ENCODE results near the gene FBLIM1.
A peak's percentile ranks its signal among the peaks of the same experiment; 100 is the strongest.

Gene FBLIM1

DNA sequence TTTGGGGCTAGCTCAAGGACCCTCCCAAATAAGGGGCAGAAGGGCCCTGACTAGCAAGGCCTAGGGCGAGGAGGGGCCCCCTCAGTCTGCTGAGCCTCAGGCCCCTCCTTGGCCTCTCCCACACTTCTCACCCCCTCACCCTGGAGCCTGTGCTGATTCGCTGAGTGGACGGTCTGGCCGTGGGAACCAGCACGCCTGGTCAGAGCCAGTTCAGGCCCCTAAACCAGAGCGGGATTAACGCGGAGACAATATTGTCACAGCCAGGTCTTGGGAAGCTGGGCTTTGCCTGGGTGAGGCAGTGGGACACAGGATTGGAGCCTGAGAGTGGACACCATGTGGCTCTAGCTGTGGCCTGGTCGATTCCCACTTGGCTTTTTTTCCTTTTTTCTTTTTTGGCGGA is 4.8 kb upstream of the FBLIM1 start:
- no peaks in the 10 kb centered on the region for H3K36me3 ChIP-seq (ENCODE audit: control insufficient read depth, insufficient read depth, low read length)
- H3K27me3 ChIP-seq (ENCODE audit: control insufficient read depth, insufficient read depth, low read length) = no peaks in the 10 kb centered on the region
- no peak overlapping the region for H3K9ac ChIP-seq (ENCODE audit: low read depth, low read length)
- H3K4me1 ChIP-seq (ENCODE audit: control insufficient read depth, insufficient read depth, low read length) = peaks cover 20% of the 10 kb centered on the region
- H3K4me3 ChIP-seq (ENCODE audit: low read depth, low read length) = no peak overlapping the region
- no peaks in the 10 kb centered on the region for H3K9me3 ChIP-seq (ENCODE audit: control insufficient read depth, insufficient read depth, low read length)

DNA sequence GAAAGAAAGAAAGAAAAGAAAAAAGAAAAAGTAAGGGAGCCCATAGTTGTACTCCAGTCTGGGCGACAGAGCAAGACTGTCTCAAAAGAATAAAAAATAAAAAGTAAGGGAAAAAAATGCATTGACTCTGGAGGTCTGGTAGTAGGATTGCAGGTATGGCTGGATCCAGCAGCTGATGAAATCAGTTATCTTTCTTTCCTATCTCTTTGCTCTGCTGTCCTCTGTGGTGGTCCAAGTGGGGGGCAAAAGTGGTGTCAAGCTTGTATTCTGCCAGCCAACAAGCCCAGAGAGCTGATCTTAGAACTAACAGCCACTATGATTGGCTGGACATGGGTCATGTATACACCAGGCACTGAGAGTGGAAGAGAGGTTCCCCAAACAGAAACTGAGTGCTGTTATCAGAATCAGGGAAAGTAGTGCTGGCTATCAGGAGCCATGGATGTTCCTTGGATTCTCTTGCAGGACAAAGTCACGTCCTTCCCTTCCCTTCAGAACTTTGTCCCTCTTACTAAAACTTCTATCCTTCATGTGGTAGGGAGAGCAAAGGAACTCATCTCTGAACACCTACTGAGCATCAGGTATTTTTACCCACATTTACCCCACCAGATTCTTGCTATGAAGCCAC is 3.5 kb upstream of the FBLIM1 start:
- Histone ChIP-seq H3K4me1 (ENCODE audit: control insufficient read depth, insufficient read depth, low read length) (peaks cover 20% of the 10 kb centered on the region), H3K9me3 (ENCODE audit: control insufficient read depth, insufficient read depth, low read length) (no peaks in the 10 kb centered on the region), H3K9ac (ENCODE audit: low read depth, low read length) (no peak overlapping the region)

DNA sequence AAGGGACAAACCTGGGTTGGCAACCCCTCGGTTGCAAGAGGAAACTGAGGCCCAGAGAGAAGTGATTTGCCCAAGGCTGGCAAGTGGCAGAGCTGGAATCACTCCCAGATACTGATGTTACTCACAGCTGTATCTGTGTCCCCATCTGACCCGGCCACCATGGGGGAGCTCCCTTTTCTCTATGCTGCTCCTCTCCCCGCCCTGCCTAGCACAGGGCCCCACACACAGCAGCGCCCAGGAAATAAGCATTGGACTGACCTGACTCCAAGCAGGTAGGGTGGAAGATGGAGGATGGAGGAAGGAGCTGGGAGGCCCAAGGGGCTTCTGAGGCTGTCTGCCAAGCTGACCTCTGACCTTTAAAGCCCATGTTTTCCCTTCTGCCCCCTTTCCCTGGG is 3.0 kb upstream of the FBLIM1 start:
- Histone ChIP-seq H3K27me3 (ENCODE audit: control insufficient read depth, insufficient read depth, low read length) (no peaks in the 10 kb centered on the region), H3K9me3 (ENCODE audit: control insufficient read depth, insufficient read depth, low read length) (no peaks in the 10 kb centered on the region), H3K9ac (ENCODE audit: low read depth, low read length) (no peak overlapping the region), H3K36me3 (ENCODE audit: control insufficient read depth, insufficient read depth, low read length) (no peaks in the 10 kb centered on the region), H3K4me1 (ENCODE audit: control insufficient read depth, insufficient read depth, low read length) (peaks cover 20% of the 10 kb centered on the region), H3K4me3 (ENCODE audit: low read depth, low read length) (no peak overlapping the region)

More for the DNA sequence above, 3.5 kb upstream of the FBLIM1 start:
- no peaks in the 10 kb centered on the region for H3K27me3 ChIP-seq (ENCODE audit: control insufficient read depth, insufficient read depth, low read length)
- no peak overlapping the region for H3K4me3 ChIP-seq (ENCODE audit: low read depth, low read length)
- no peaks in the 10 kb centered on the region for H3K36me3 ChIP-seq (ENCODE audit: control insufficient read depth, insufficient read depth, low read length)

DNA sequence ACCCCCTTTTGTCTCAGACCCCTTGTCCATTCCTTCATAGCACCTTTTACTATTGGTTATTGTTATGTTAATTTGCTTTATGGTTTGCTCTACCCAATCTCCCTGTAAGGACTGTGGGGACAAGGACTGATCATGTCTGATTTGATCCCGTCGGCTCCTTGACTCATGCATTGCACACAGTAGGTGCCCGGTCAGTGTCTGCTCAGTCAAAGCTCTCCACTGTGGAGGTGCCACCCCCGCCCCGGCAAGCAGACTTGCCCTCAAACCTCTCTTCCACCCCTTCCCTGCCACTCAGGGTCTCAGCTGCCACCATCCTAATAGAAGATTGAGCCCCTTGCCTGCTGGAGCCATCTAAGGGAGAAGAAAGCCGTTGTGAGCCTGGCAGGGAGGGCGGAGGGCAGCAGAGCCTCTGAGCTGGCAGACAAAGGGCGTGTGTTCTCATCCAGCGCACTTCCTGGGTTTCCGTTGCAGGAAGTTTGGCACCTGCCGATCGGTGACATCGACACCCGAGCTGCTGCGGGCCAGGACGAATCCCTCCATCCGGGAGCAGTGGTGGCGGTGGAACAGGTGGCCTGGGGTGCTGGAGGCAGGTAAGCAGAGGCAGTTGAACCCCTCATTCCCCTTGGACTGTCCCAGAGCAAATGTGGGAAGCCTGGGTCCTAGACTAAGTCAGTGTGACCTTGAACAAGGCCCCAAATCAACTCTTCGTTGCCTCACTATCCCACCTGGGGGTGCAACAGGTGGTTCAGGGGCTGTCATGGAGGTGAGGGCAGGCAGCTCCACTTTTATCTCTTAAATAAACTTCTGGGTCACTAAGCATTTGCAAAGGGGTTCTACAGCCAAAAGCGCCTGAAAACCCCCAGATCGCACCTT is 2.2 kb upstream of the FBLIM1 start:
- no peaks in the 10 kb centered on the region for H3K9me3 ChIP-seq (ENCODE audit: control insufficient read depth, insufficient read depth, low read length)
- H3K4me3 ChIP-seq (ENCODE audit: low read depth, low read length) = no peak overlapping the region
- peaks cover 23% of the 10 kb centered on the region for H3K4me1 ChIP-seq (ENCODE audit: control insufficient read depth, insufficient read depth, low read length)
- no peaks in the 10 kb centered on the region for H3K36me3 ChIP-seq (ENCODE audit: control insufficient read depth, insufficient read depth, low read length)
- H3K9ac ChIP-seq (ENCODE audit: low read depth, low read length) = no peak overlapping the region
- H3K27me3 ChIP-seq (ENCODE audit: control insufficient read depth, insufficient read depth, low read length) = no peaks in the 10 kb centered on the region

DNA sequence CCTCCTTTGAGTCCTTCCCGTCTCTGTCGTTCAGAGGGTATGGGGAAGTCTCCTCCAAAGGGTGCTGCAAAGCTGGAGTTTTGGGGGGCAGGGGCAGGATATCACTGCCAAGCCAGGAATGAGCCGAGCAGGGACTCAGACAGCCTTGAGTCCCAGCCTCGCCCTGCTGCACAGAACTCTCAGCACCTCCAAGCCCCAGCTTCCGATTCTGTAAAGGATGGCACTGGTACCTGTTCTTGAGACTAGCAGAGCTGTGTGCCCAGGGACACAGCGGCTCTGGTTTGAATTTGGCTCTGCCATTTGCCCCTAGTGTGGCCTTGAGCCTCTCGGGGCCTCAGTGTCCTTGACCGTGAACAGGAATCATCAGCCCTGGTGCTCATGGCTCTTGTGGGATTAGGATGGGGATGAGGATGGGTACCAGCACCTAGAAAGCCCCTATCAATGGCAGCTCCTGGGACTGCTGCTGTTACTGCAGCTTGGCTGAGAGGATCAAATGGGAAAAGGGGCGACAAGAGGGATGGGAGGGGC is 1.5 kb upstream of the FBLIM1 start:
- H3K27me3 ChIP-seq (ENCODE audit: control insufficient read depth, insufficient read depth, low read length) = no peaks in the 10 kb centered on the region
- H3K9ac ChIP-seq (ENCODE audit: low read depth, low read length) = no peak overlapping the region
- H3K9me3 ChIP-seq (ENCODE audit: control insufficient read depth, insufficient read depth, low read length) = no peaks in the 10 kb centered on the region
- H3K4me1 ChIP-seq (ENCODE audit: control insufficient read depth, insufficient read depth, low read length) = peaks cover 23% of the 10 kb centered on the region
- no peaks in the 10 kb centered on the region for H3K36me3 ChIP-seq (ENCODE audit: control insufficient read depth, insufficient read depth, low read length)
- H3K4me3 ChIP-seq (ENCODE audit: low read depth, low read length) = peak overlapping the region; percentile 73

DNA sequence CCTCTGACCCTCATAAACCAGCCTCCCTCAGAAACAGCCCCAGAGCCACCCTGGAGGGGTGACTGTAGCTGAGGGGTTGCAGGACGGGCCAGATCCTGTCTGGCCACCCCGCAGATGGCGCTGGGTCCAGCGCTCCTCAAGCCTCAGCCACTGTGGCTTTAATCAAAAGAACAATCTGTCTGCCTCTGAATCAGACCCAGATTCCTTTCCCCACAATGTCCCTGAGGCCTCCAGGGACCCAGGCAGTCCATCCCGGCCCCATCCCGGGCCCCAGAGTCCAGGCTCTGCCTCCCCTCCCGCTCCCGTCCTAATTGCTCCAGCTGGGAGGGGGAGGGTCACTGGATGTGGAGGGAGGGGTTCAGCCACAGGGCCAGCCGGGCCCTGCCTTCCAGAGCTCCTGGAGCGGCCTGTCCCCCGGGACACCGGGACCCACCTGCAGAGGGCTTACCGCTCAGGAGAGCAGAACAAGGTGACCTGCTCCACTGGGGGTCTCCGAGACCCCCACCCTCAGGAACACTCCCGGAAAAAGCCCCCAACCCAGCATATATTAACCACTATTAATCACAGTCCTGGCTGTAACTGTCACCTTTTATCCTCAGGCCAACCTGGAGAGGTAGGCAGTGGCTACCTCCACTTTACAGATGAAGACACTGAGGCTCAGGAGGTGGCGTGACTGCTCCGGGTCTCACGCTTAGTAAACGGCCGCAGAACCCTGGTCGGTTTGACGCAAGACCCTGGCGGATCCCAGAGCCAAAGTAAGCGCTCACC is 836 bp upstream of the FBLIM1 start:
- Histone ChIP-seq H3K4me3 (ENCODE audit: low read depth, low read length) (peak overlapping the region; percentile 73), H3K27me3 (ENCODE audit: control insufficient read depth, insufficient read depth, low read length) (no peaks in the 10 kb centered on the region), H3K9me3 (ENCODE audit: control insufficient read depth, insufficient read depth, low read length) (no peaks in the 10 kb centered on the region), H3K4me1 (ENCODE audit: control insufficient read depth, insufficient read depth, low read length) (peaks cover 23% of the 10 kb centered on the region), H3K36me3 (ENCODE audit: control insufficient read depth, insufficient read depth, low read length) (no peaks in the 10 kb centered on the region), H3K9ac (ENCODE audit: low read depth, low read length) (peak overlapping the region; percentile 70)

DNA sequence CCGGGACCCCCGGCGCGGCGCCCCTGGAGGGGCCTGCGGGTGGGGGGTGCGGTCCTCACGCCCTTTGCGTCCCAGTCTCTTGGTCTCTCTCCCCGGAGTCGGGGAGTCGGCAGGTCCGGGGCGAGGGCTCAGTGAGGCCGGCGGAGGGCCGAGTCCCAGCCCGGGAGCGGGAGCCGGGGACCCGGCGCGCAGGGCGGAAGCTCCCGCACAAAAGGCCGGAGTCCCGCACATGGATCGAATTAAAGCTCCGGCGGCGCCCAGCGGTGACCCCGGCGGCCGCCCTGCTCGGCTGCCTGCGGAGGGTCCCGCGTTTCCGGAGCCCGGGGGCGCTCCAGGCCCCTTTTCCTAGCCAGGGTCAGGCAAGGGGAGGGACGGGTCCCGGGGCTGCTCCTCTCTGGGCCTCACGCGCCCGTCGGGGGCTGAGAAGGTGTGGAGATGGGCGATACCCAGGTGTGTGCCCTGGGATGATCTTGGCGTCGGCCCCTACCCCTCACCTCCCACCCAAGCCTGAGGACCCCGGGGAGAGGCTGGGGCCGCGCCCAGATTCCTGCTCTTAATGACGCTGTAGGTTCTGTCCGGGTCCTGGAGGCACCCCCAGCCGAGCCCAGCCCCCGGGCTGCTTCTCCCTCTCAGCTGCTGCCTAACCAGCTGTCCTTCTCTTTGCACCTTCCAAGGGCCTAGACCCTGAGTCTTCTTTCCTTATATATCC is 512 bp downstream of the FBLIM1 start:
- Histone ChIP-seq H3K9ac (ENCODE audit: low read depth, low read length) (peak overlapping the region; percentile 83), H3K36me3 (ENCODE audit: control insufficient read depth, insufficient read depth, low read length) (no peaks in the 10 kb centered on the region), H3K4me1 (ENCODE audit: control insufficient read depth, insufficient read depth, low read length) (peaks cover 23% of the 10 kb centered on the region), H3K27me3 (ENCODE audit: control insufficient read depth, insufficient read depth, low read length) (no peaks in the 10 kb centered on the region), H3K9me3 (ENCODE audit: control insufficient read depth, insufficient read depth, low read length) (no peaks in the 10 kb centered on the region), H3K4me3 (ENCODE audit: low read depth, low read length) (peak overlapping the region; percentile 71)

DNA sequence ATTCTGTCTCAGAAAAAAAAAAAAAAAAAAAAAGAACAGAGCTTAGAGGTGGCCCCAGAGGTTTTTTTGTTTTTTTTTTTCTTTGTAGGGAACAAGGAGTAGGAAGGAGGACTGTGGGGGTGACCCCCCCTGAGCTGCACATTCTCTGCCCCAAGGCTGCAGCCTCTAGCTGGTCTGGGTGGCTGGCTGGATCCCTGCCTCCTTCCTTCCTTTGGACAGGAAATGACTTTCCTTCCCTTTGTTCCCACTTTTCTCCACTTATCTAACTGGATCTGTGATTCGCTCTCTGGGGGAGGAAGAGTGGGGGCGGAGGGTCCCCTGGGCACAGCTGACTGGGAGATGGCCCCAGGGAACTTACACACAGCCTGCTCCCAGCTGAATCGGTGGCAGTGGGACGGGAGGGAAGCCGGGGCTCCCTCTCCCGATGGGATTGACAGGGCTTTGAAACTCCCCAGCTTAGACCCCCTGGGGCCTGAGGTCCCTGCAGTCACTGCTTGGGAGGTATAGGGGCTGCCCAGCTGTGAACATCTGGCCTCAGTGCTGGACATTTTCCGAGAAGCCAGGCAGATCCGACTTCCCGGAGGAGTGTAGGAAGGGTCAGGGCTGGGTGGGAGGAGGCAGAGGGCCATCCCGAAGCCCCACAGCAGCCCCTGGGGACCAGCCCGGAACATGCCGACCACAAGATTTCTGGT is 2.1 kb downstream of the FBLIM1 start:
- Histone ChIP-seq H3K9ac (ENCODE audit: low read depth, low read length) (peak overlapping the region; percentile 26), H3K27me3 (ENCODE audit: control insufficient read depth, insufficient read depth, low read length) (no peaks in the 10 kb centered on the region), H3K9me3 (ENCODE audit: control insufficient read depth, insufficient read depth, low read length) (no peaks in the 10 kb centered on the region), H3K36me3 (ENCODE audit: control insufficient read depth, insufficient read depth, low read length) (peaks cover 13% of the 10 kb centered on the region), H3K4me1 (ENCODE audit: control insufficient read depth, insufficient read depth, low read length) (peaks cover 17% of the 10 kb centered on the region), H3K4me3 (ENCODE audit: low read depth, low read length) (peak overlapping the region; percentile 71)

DNA sequence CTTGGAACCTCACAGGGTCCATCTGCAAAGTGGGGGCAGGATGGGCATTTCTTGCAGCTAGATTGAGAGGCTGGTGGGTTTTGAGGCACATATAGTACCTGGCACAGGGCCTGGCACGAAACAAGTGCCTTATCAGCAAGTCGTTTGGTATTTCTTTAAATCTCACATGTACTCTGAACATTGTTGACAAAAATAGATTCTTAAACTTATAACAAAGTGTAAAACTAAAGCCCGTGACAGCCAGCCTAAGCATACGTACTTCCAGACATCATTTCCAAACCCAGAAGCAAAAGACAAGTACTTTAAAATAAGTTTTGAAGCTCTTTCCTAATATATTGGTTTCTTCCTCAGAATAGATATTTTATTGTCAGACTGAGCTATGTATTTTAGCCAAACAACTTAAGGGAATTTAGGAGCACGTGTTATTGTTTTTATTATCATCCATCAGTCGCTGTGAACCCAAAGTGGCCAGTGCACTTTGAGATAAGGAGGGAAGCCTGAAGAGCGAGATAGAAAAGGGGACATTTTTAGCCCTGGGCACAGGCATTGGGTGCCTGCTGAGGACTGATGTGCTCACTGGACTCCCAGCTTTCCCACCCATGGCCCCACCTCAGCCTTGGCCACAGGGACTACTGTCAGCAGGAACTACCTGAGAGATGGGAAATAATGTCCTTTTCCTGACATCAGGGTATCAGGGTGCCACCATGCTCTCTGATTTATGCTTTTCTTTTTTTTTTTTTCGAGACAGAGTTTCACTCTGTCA is 3.0 kb downstream of the FBLIM1 start:
- Histone ChIP-seq H3K4me3 (ENCODE audit: low read depth, low read length) (no peak overlapping the region), H3K4me1 (ENCODE audit: control insufficient read depth, insufficient read depth, low read length) (peaks cover 11% of the 10 kb centered on the region), H3K9ac (ENCODE audit: low read depth, low read length) (peak overlapping the region; percentile 47), H3K36me3 (ENCODE audit: control insufficient read depth, insufficient read depth, low read length) (peaks cover 19% of the 10 kb centered on the region), H3K9me3 (ENCODE audit: control insufficient read depth, insufficient read depth, low read length) (no peaks in the 10 kb centered on the region), H3K27me3 (ENCODE audit: control insufficient read depth, insufficient read depth, low read length) (no peaks in the 10 kb centered on the region)

DNA sequence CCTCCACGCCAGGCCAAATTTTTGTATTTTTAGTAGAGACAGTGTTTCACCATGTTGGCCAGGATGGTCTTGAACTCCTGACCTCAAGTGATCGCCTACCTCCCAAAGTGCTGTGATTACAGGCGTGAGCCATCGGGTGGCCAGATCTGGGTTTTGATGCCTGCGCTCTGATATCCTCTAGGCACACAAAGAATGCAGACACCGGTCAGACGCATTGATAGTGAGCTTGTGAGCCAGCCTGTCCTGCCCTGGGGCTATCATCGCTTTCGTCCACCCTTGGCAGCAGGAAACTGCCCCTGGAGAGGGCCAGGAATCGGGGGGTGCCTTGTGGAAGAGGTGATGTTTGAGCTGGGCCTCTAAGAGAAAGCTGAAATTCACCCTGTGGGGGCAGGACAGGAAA is 4.0 kb downstream of the FBLIM1 start:
- no peak overlapping the region for H3K9ac ChIP-seq (ENCODE audit: low read depth, low read length)
- H3K27me3 ChIP-seq (ENCODE audit: control insufficient read depth, insufficient read depth, low read length) = no peaks in the 10 kb centered on the region

More for the DNA sequence above, 4.0 kb downstream of the FBLIM1 start:
- no peaks in the 10 kb centered on the region for H3K9me3 ChIP-seq (ENCODE audit: control insufficient read depth, insufficient read depth, low read length)
- peaks cover 3% of the 10 kb centered on the region for H3K4me1 ChIP-seq (ENCODE audit: control insufficient read depth, insufficient read depth, low read length)
- peaks cover 23% of the 10 kb centered on the region for H3K36me3 ChIP-seq (ENCODE audit: control insufficient read depth, insufficient read depth, low read length)
- no peak overlapping the region for H3K4me3 ChIP-seq (ENCODE audit: low read depth, low read length)

All from iPS-15b (cell line).